WTC11 (cell line): ENCODE data around the gene BCL11A. TPM values are rescaled to one million over a fixed set of nuclear protein-coding genes. Genes with fewer than 3 reads are reported as not detected.
A peak's percentile ranks its signal among the peaks of the same experiment; 100 is the strongest.

Source experiments
- ATAC-seq: fragments of 200-7000 bp; cut with Tn5 transposase; 2 replicates; pipeline ENCODE4 v1.10.0; 2021; ENCODE audit warnings: mild to moderate bottlenecking, moderate library complexity
- CTCF ChIA-PET: fragments of 300-600 bp; sonication (Branson Sonifier 250); formaldehyde crosslinking; loops from one replicate; lab custom pipeline; 2021; ENCODE audit warnings: antibody characterized with exemption; lab: Charles Lee
- POLR2A ChIA-PET: fragments of 350-600 bp; sonication (Branson Sonifier 250); formaldehyde crosslinking; loops from one replicate; lab custom pipeline; 2021; ENCODE audit warnings: antibody characterized with exemption; lab: Charles Lee
- DNase-seq: peaks from one replicate; pipeline ENCODE4 v3.0.0; 2021; ENCODE audit warnings: low spot score
- H3K27ac Mint-ChIP-seq: 2 replicates; pipeline ENCODE4 v1.8.0; 2021; ENCODE audit warnings: mixed read lengths
- H3K27me3 Mint-ChIP-seq: 2 replicates; pipeline ENCODE4 v1.8.0; 2021; ENCODE audit warnings: low read depth, mild to moderate bottlenecking, moderate library complexity, mixed read lengths
- H3K36me3 Mint-ChIP-seq: 2 replicates; pipeline ENCODE4 v1.8.0; 2021; ENCODE audit warnings: mixed read lengths
- H3K4me1 Mint-ChIP-seq: 2 replicates; pipeline ENCODE4 v1.8.0; 2022; ENCODE audit warnings: mixed read lengths
- H3K4me3 Mint-ChIP-seq: 2 replicates; pipeline ENCODE4 v1.8.0; 2021; ENCODE audit warnings: mild to moderate bottlenecking, moderate library complexity, mixed read lengths
- H3K9me3 Mint-ChIP-seq: 2 replicates; pipeline ENCODE4 v1.8.0; 2021; ENCODE audit warnings: mixed read lengths
- ATF1 ChIP-seq: sonication (generic); formaldehyde crosslinking; IDR thresholded peaks from 2 replicates; pipeline ENCODE4 v1.8.1; 2023; ENCODE audit warnings: mild to moderate bottlenecking, moderate library complexity, missing genetic modification reagents
- FOXP1 ChIP-seq: sonication (generic); formaldehyde crosslinking; IDR thresholded peaks from 2 replicates; pipeline ENCODE4 v1.8.0; 2022; ENCODE audit warnings: missing genetic modification reagents, mild to moderate bottlenecking, moderate library complexity, borderline replicate concordance
- GABPB1 ChIP-seq: sonication (generic); formaldehyde crosslinking; IDR thresholded peaks from 2 replicates; pipeline ENCODE4 v1.8.1; 2023; ENCODE audit warnings: mild to moderate bottlenecking, missing genetic modification reagents
- HMGA2 ChIP-seq: fragments of 250-450 bp; sonication (Bioruptor Pico); IDR thresholded peaks from 2 replicates; pipeline ENCODE4 v1.4.0; 2021; ENCODE audit warnings: mild to moderate bottlenecking, moderate library complexity
- JUN ChIP-seq: sonication (generic); formaldehyde crosslinking; IDR thresholded peaks from 2 replicates; pipeline ENCODE4 v1.8.0; 2023; ENCODE audit warnings: mild to moderate bottlenecking, missing genetic modification reagents
- KAT7 ChIP-seq: sonication (generic); formaldehyde crosslinking; IDR thresholded peaks from 2 replicates; pipeline ENCODE4 v1.8.1; 2023; ENCODE audit warnings: missing genetic modification reagents, mild to moderate bottlenecking, borderline replicate concordance
- MXD4 ChIP-seq: fragments of 250-450 bp; sonication (Bioruptor Pico); IDR thresholded peaks from 2 replicates; pipeline ENCODE4 v1.8.0; 2021; ENCODE audit warnings: mild to moderate bottlenecking, moderate library complexity, borderline replicate concordance
- NFYB ChIP-seq: sonication (generic); formaldehyde crosslinking; conservative IDR thresholded peaks from 2 replicates; pipeline ENCODE4 v1.8.0; 2022; ENCODE audit warnings: low read depth, missing genetic modification reagents
- NR3C1 ChIP-seq: sonication (generic); formaldehyde crosslinking; conservative IDR thresholded peaks from 2 replicates; pipeline ENCODE4 v1.8.1; 2023; ENCODE audit warnings: low read depth, mild to moderate bottlenecking, missing genetic modification reagents
- RELA ChIP-seq: sonication (generic); formaldehyde crosslinking; IDR thresholded peaks from 2 replicates; pipeline ENCODE4 v1.8.1; 2022; ENCODE audit warnings: missing genetic modification reagents, mild to moderate bottlenecking, borderline replicate concordance
- SP1 ChIP-seq: sonication (generic); formaldehyde crosslinking; conservative IDR thresholded peaks from 2 replicates; pipeline ENCODE4 v1.8.1; 2022; ENCODE audit warnings: missing genetic modification reagents
- TEAD4 ChIP-seq: sonication (generic); formaldehyde crosslinking; IDR thresholded peaks from 2 replicates; pipeline ENCODE4 v1.8.0; 2022; ENCODE audit warnings: mild to moderate bottlenecking, missing genetic modification reagents
- TP53 ChIP-seq: sonication (generic); formaldehyde crosslinking; IDR thresholded peaks from 2 replicates; pipeline ENCODE4 v1.8.1; 2023; ENCODE audit warnings: mild to moderate bottlenecking, missing genetic modification reagents
- ZBTB21 ChIP-seq: sonication (generic); formaldehyde crosslinking; IDR thresholded peaks from 2 replicates; pipeline ENCODE4 v1.8.1; 2023; ENCODE audit warnings: mild to moderate bottlenecking, missing genetic modification reagents, borderline replicate concordance
- ZNF317 ChIP-seq: sonication (generic); formaldehyde crosslinking; IDR thresholded peaks from 2 replicates; pipeline ENCODE4 v1.8.1; 2023; ENCODE audit warnings: low read depth, mild to moderate bottlenecking, moderate library complexity, missing genetic modification reagents, borderline replicate concordance
- ZNF396 ChIP-seq: fragments of 250-450 bp; sonication (Bioruptor Pico); IDR thresholded peaks from 2 replicates; pipeline ENCODE4 v1.8.0; 2021; ENCODE audit warnings: mild to moderate bottlenecking, moderate library complexity, borderline replicate concordance
- ZNF416 ChIP-seq: fragments of 250-450 bp; sonication (Bioruptor Pico); IDR thresholded peaks from 2 replicates; pipeline ENCODE4 v1.9.0; 2021; ENCODE audit warnings: mild to moderate bottlenecking, inconsistent platforms
- total RNA-seq: library from RNA; stranded (reverse); gene quantifications from 3 replicates; pipeline ENCODE4 v1.2.3, GENCODE V29; 2021
- TF ChIP-seq, protein P1 (sequence below): sonication (generic); formaldehyde crosslinking; IDR thresholded peaks from 2 replicates; pipeline ENCODE4 v1.8.1; 2022; ENCODE audit warnings: low read depth, mild to moderate bottlenecking, moderate library complexity, missing genetic modification reagents, borderline replicate concordance
- TF ChIP-seq, protein P2 (sequence below): sonication (generic); formaldehyde crosslinking; IDR thresholded peaks from 2 replicates; pipeline ENCODE4 v1.8.0; 2023; ENCODE audit warnings: mild to moderate bottlenecking, missing genetic modification reagents
- TF ChIP-seq, protein P3 (sequence below): sonication (generic); formaldehyde crosslinking; IDR thresholded peaks from 2 replicates; pipeline ENCODE4 v1.8.0; 2023; ENCODE audit warnings: missing genetic modification reagents
- TF ChIP-seq, protein P4 (sequence below): sonication (generic); formaldehyde crosslinking; IDR thresholded peaks from 2 replicates; pipeline ENCODE4 v1.8.1; 2022; ENCODE audit warnings: mild to moderate bottlenecking, moderate library complexity, missing genetic modification reagents
- TF ChIP-seq, protein P5 (sequence below): sonication (generic); formaldehyde crosslinking; IDR thresholded peaks from 2 replicates; pipeline ENCODE4 v1.8.1; 2022; ENCODE audit warnings: missing genetic modification reagents, borderline replicate concordance

BCL11A gene
- total RNA-seq, 1 experiment from 2014 or later, result 53.2 TPM

DNA sequence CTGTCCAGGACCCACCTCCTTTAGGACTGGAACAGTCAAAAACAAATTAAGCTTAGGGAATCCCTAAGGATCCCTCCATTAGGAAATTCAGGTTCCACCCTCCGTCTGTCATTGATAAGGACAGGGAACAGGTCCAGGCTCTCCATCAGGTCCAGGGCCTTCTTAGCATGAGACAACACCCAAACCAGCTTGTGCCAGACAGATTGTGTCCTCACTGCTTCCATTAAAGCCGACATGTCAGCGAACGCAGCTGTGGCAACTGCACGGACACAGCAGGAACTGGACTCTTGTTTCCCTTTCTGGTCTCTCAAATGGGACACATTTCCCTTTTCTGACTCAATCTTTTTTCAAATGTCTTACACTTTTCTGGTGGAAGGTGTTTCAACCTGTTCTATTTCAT, 81.4 kb downstream of the BCL11A start (continued):
- TF ChIP-seq, protein P1, sequence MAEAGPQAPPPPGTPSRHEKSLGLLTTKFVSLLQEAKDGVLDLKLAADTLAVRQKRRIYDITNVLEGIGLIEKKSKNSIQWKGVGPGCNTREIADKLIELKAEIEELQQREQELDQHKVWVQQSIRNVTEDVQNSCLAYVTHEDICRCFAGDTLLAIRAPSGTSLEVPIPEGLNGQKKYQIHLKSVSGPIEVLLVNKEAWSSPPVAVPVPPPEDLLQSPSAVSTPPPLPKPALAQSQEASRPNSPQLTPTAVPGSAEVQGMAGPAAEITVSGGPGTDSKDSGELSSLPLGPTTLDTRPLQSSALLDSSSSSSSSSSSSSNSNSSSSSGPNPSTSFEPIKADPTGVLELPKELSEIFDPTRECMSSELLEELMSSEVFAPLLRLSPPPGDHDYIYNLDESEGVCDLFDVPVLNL (CRISPR knock-in tag), result no peak
- TF ChIP-seq ZNF416 (CRISPR knock-in tag), result no peak
- TF ChIP-seq GABPB1 (CRISPR knock-in tag), result no peak
- no peak for TF ChIP-seq FOXP1
- no peak for TF ChIP-seq ATF1 (CRISPR knock-in tag)

DNA sequence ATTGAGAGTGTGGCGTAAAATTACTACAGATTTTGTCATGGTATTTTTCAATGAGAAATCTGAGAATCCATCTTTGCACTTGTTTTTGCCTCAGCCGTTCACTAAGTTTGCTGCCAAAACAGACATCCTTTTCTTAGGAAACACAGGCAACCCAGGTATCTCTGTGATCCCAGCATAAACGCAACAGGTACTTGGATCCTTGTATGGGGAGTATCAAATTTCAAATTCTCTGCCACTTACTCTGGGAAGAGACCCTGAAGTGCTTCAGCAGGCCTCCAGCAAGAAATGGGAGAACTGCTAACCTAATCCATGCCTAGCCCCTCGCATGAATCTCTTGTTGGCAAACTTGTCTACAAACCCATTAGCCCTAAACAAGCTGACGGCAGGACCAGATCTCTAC, 83.1 kb downstream of the BCL11A start:
- no peaks in the 10 kb centered on the region for H3K9me3 Mint-ChIP-seq
- peaks cover 76% of the 10 kb centered on the region for H3K4me1 Mint-ChIP-seq
- H3K36me3 Mint-ChIP-seq, result peaks cover 15% of the 10 kb centered on the region
- DNase-seq, result no peak
- POLR2A ChIA-PET, result no interaction called here
- H3K27ac Mint-ChIP-seq, result no peak overlapping the region
- H3K4me3 Mint-ChIP-seq, result no peak overlapping the region
- no peak for TF ChIP-seq SP1
- TF ChIP-seq, protein P2, sequence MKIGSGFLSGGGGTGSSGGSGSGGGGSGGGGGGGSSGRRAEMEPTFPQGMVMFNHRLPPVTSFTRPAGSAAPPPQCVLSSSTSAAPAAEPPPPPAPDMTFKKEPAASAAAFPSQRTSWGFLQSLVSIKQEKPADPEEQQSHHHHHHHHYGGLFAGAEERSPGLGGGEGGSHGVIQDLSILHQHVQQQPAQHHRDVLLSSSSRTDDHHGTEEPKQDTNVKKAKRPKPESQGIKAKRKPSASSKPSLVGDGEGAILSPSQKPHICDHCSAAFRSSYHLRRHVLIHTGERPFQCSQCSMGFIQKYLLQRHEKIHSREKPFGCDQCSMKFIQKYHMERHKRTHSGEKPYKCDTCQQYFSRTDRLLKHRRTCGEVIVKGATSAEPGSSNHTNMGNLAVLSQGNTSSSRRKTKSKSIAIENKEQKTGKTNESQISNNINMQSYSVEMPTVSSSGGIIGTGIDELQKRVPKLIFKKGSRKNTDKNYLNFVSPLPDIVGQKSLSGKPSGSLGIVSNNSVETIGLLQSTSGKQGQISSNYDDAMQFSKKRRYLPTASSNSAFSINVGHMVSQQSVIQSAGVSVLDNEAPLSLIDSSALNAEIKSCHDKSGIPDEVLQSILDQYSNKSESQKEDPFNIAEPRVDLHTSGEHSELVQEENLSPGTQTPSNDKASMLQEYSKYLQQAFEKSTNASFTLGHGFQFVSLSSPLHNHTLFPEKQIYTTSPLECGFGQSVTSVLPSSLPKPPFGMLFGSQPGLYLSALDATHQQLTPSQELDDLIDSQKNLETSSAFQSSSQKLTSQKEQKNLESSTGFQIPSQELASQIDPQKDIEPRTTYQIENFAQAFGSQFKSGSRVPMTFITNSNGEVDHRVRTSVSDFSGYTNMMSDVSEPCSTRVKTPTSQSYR (CRISPR knock-in tag), result no peak
- no peak for TF ChIP-seq NFYB (CRISPR knock-in tag)
- TF ChIP-seq, protein P3, sequence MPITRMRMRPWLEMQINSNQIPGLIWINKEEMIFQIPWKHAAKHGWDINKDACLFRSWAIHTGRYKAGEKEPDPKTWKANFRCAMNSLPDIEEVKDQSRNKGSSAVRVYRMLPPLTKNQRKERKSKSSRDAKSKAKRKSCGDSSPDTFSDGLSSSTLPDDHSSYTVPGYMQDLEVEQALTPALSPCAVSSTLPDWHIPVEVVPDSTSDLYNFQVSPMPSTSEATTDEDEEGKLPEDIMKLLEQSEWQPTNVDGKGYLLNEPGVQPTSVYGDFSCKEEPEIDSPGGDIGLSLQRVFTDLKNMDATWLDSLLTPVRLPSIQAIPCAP (CRISPR knock-in tag), result no peak
- TF ChIP-seq MXD4 (CRISPR knock-in tag), result no peak
- TF ChIP-seq ZBTB21, result no peak
- TF ChIP-seq RELA (CRISPR knock-in tag), result no peak
- TF ChIP-seq TEAD4, result no peak
- H3K27me3 Mint-ChIP-seq, result peaks cover 7% of the 10 kb centered on the region; the same call in 1 of the 2 replicates
- CTCF ChIA-PET, result interaction anchor here (0.6 kb wide), 1 partner anchor 66 kb away, joined by 3 read pairs; no protein-coding TSS in a partner anchor
- peak; percentile 41 for ATAC-seq

DNA sequence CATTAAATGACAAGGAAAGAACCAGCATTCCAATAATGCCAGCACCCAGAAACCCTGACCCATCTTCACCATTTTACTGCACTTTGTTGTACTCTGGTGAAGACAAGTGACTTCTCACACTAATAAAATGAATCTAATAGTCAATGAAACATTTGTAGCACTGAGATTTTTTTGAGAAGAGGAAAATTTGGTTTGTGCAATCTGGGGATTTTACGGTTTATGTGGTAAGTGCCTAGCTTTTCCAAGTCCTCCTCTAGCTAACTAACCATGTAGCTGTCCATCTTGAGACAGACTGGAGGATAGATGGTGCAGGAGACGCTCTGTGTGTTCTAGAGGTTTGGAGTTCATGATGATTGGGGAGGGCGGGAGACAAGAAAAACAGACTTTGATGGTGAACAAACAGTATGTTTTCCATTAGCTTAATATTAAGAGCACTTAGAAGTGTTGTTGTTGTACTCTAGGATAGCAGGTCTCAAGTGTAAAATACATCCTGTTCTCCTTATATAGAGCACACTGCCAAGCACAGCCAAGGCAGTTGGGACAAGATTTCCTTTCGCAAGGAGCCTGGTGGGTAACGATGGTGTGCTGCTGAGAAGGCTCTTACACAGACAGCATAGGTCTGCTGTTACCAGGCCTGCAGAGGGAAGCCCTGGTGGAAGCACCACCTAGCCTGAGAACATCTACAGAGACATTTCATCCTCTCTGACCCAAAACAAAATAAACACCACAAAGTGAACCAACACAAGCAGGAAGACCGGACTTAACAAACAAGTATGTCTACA, 83.7 kb downstream of the BCL11A start:
- ChIA-PET CTCF (no interaction called here), POLR2A (no interaction called here)
- no peak for DNase-seq
- Mint-ChIP-seq H3K36me3 (peaks cover 15% of the 10 kb centered on the region), H3K27ac (0 out of 2 replicates have a peak overlapping the region, but pooled peaks have one; percentile 13), H3K9me3 (no peaks in the 10 kb centered on the region), H3K4me3 (no peak overlapping the region), H3K4me1 (peaks cover 70% of the 10 kb centered on the region), H3K27me3 (peaks cover under 1% of the 10 kb centered on the region; the same call in 1 of the 2 replicates)
- ATAC-seq, result no peak; the same call in 1 of the 2 replicates
- TF ChIP-seq NR3C1 (CRISPR knock-in tag), result no peak
- TF ChIP-seq NFYB (CRISPR knock-in tag), result no peak

DNA sequence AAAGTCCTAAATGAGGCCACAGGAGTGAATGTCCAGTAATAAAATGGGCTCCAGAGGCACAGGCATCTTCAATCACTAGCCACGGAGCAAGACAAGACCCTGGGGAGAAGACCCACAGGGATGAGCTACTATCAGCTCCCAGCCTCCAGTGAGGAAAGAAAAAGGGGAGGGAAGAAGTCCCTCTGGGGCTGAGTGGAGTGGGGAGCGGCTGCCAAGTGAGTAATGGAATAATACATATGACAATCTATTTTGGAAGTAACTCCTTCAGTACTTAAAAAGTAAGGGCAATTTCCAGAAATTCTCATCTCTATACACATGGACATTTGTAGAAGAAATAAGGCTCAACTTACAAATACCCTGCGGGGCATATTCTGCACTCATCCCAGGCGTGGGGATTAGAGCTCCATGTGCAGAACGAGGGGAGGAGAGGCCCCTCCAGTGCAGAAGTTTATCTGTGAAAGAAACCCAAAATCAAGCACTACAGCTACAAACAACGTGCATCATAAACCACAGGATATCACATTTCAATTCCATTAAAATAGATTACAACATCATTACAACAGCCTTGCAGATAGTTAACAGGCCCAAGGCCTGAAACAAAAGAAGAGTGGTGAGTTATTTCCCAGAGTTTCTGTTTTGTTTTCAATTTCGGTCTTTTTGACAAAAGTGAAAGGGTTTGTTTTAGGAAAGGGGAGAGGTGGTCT, 84.9 kb downstream of the BCL11A start:
- DNase-seq (no peak), ATAC-seq (no peak)
- CTCF ChIA-PET, result no interaction called here
- H3K36me3 Mint-ChIP-seq, result peaks cover 15% of the 10 kb centered on the region
- POLR2A ChIA-PET, result no interaction called here
- H3K27me3 Mint-ChIP-seq, result no peaks in the 10 kb centered on the region
- no peaks in the 10 kb centered on the region for H3K9me3 Mint-ChIP-seq
- peaks cover 58% of the 10 kb centered on the region for H3K4me1 Mint-ChIP-seq
- H3K4me3 Mint-ChIP-seq, result no peak overlapping the region
- H3K27ac Mint-ChIP-seq, result peak overlapping the region; percentile 76
- no peak for TF ChIP-seq SP1
- TF ChIP-seq, protein P4, sequence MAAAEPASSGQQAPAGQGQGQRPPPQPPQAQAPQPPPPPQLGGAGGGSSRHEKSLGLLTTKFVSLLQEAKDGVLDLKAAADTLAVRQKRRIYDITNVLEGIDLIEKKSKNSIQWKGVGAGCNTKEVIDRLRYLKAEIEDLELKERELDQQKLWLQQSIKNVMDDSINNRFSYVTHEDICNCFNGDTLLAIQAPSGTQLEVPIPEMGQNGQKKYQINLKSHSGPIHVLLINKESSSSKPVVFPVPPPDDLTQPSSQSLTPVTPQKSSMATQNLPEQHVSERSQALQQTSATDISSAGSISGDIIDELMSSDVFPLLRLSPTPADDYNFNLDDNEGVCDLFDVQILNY (CRISPR knock-in tag), result no peak
- TF ChIP-seq JUN (CRISPR knock-in tag), result no peak
- TF ChIP-seq ZNF317 (CRISPR knock-in tag), result no peak
- no peak for TF ChIP-seq KAT7
- no peak for TF ChIP-seq FOXP1
- TF ChIP-seq, protein P5, sequence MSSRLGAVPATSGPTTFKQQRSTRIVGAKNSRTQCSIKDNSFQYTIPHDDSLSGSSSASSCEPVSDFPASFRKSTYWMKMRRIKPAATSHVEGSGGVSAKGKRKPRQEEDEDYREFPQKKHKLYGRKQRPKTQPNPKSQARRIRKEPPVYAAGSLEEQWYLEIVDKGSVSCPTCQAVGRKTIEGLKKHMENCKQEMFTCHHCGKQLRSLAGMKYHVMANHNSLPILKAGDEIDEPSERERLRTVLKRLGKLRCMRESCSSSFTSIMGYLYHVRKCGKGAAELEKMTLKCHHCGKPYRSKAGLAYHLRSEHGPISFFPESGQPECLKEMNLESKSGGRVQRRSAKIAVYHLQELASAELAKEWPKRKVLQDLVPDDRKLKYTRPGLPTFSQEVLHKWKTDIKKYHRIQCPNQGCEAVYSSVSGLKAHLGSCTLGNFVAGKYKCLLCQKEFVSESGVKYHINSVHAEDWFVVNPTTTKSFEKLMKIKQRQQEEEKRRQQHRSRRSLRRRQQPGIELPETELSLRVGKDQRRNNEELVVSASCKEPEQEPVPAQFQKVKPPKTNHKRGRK, result no peak
- no peak for TF ChIP-seq HMGA2 (CRISPR knock-in tag)
- no peak for TF ChIP-seq ZNF396 (CRISPR knock-in tag)
- TF ChIP-seq TP53 (CRISPR knock-in tag), result no peak
